ENCODE results near the gene ALKBH3.

DNA sequence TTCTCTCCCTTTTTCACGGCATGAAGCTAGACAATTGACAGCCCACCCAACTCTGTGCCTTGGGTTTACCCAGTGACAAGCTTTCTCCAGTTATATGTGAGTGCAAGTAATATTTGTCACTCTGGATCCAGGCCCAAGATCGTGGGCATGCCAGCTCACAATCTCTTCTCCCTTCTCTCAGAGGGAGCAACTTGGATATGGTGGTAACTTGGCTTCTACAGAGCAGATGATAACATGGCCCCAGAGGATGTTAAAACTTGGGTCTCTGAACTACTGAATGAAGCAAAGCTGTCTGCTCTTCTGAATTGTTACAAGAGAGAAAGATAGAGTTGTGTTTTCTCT, 82.6 kb downstream of the ALKBH3 start:
- TF ChIP-seq, protein P1, sequence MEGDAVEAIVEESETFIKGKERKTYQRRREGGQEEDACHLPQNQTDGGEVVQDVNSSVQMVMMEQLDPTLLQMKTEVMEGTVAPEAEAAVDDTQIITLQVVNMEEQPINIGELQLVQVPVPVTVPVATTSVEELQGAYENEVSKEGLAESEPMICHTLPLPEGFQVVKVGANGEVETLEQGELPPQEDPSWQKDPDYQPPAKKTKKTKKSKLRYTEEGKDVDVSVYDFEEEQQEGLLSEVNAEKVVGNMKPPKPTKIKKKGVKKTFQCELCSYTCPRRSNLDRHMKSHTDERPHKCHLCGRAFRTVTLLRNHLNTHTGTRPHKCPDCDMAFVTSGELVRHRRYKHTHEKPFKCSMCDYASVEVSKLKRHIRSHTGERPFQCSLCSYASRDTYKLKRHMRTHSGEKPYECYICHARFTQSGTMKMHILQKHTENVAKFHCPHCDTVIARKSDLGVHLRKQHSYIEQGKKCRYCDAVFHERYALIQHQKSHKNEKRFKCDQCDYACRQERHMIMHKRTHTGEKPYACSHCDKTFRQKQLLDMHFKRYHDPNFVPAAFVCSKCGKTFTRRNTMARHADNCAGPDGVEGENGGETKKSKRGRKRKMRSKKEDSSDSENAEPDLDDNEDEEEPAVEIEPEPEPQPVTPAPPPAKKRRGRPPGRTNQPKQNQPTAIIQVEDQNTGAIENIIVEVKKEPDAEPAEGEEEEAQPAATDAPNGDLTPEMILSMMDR (IDR thresholded peaks at IDR 0.05; ENCODE audit: low read depth, low read length, missing input control) = no peak
- TF ChIP-seq, protein P2, sequence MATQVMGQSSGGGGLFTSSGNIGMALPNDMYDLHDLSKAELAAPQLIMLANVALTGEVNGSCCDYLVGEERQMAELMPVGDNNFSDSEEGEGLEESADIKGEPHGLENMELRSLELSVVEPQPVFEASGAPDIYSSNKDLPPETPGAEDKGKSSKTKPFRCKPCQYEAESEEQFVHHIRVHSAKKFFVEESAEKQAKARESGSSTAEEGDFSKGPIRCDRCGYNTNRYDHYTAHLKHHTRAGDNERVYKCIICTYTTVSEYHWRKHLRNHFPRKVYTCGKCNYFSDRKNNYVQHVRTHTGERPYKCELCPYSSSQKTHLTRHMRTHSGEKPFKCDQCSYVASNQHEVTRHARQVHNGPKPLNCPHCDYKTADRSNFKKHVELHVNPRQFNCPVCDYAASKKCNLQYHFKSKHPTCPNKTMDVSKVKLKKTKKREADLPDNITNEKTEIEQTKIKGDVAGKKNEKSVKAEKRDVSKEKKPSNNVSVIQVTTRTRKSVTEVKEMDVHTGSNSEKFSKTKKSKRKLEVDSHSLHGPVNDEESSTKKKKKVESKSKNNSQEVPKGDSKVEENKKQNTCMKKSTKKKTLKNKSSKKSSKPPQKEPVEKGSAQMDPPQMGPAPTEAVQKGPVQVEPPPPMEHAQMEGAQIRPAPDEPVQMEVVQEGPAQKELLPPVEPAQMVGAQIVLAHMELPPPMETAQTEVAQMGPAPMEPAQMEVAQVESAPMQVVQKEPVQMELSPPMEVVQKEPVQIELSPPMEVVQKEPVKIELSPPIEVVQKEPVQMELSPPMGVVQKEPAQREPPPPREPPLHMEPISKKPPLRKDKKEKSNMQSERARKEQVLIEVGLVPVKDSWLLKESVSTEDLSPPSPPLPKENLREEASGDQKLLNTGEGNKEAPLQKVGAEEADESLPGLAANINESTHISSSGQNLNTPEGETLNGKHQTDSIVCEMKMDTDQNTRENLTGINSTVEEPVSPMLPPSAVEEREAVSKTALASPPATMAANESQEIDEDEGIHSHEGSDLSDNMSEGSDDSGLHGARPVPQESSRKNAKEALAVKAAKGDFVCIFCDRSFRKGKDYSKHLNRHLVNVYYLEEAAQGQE (IDR thresholded peaks at IDR 0.05) = no peak
- no peak for TF ChIP-seq FOXA1 (IDR thresholded peaks at IDR 0.05)
- TF ChIP-seq YY1 (IDR thresholded peaks at IDR 0.05) = no peak
- no peak for TF ChIP-seq EGR1 (IDR thresholded peaks at IDR 0.05; ENCODE audit: low read depth in 2 of 2)
- TF ChIP-seq, protein P3, sequence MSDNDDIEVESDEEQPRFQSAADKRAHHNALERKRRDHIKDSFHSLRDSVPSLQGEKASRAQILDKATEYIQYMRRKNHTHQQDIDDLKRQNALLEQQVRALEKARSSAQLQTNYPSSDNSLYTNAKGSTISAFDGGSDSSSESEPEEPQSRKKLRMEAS (IDR thresholded peaks at IDR 0.05) = no peak
- TF ChIP-seq, protein P4, sequence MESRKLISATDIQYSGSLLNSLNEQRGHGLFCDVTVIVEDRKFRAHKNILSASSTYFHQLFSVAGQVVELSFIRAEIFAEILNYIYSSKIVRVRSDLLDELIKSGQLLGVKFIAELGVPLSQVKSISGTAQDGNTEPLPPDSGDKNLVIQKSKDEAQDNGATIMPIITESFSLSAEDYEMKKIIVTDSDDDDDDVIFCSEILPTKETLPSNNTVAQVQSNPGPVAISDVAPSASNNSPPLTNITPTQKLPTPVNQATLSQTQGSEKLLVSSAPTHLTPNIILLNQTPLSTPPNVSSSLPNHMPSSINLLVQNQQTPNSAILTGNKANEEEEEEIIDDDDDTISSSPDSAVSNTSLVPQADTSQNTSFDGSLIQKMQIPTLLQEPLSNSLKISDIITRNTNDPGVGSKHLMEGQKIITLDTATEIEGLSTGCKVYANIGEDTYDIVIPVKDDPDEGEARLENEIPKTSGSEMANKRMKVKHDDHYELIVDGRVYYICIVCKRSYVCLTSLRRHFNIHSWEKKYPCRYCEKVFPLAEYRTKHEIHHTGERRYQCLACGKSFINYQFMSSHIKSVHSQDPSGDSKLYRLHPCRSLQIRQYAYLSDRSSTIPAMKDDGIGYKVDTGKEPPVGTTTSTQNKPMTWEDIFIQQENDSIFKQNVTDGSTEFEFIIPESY (IDR thresholded peaks at IDR 0.05) = no peak
